ENCODE measurements around the gene XPR1. TPM values are rescaled to one million over a fixed set of nuclear protein-coding genes. Genes with fewer than 3 reads are reported as not detected.

Gene XPR1
- total and polyA plus RNA-seq, 7 donors, result 3.7 to 19.1 (median 11.2) TPM

- Histone ChIP-seq H3K4me3 (no peak overlapping the region), H3K27me3 (ENCODE audit: insufficient read depth in 3 of 3, low read length in 2 of 3) (no peaks in the 10 kb centered on the region), H3K9me3 (no peaks in the 10 kb centered on the region), H3K36me3 (ENCODE audit: insufficient read depth in 1 of 2, low read depth in 1 of 2) (peaks cover 0 to under 1% of the 10 kb centered on the region in 2 donors), H3K4me1 (peaks cover 28% of the 10 kb centered on the region), H3K27ac (no peak overlapping the region)
- 68 to 79% (median 75%) methylated on average over 2 of the region's 2 CpGs for WGBS, 3 donors
- ATAC-seq, result no peak
- intact Hi-C loops (cut with DNase I), result no loop called here
- DNase-seq, result no peak
- TF ChIP-seq, protein P1, sequence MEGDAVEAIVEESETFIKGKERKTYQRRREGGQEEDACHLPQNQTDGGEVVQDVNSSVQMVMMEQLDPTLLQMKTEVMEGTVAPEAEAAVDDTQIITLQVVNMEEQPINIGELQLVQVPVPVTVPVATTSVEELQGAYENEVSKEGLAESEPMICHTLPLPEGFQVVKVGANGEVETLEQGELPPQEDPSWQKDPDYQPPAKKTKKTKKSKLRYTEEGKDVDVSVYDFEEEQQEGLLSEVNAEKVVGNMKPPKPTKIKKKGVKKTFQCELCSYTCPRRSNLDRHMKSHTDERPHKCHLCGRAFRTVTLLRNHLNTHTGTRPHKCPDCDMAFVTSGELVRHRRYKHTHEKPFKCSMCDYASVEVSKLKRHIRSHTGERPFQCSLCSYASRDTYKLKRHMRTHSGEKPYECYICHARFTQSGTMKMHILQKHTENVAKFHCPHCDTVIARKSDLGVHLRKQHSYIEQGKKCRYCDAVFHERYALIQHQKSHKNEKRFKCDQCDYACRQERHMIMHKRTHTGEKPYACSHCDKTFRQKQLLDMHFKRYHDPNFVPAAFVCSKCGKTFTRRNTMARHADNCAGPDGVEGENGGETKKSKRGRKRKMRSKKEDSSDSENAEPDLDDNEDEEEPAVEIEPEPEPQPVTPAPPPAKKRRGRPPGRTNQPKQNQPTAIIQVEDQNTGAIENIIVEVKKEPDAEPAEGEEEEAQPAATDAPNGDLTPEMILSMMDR (IDR thresholded peaks at IDR 0.05), result no peak
Measured at GRCh38 chr1:180793451-180793850, 161.6 kb downstream of the XPR1 start.

GRCh38 chr1:180796897-180797640 lies 165.2 kb downstream of the XPR1 start:
- intact Hi-C loops (cut with DNase I), result no loop called here

GRCh38 chr1:180800945-180801344 lies 169.1 kb downstream of the XPR1 start:
- Histone ChIP-seq H3K4me3 (no peak overlapping the region), H3K36me3 (ENCODE audit: insufficient read depth in 1 of 2, low read depth in 1 of 2) (peaks cover 0 to 14% of the 10 kb centered on the region in 2 donors), H3K27me3 (ENCODE audit: insufficient read depth in 3 of 3, low read length in 2 of 3) (no peaks in the 10 kb centered on the region), H3K9me3 (no peaks in the 10 kb centered on the region), H3K27ac (no peak overlapping the region), H3K4me1 (no peaks in the 10 kb centered on the region)
- TF ChIP-seq, protein P1 (IDR thresholded peaks at IDR 0.05), result no peak
- DNase-seq (no peak), ATAC-seq (no peak)
- WGBS, 3 donors, result 44 to 82% (median 61%) methylated on average over 1 of the region's 1 CpG
- intact Hi-C loops (cut with DNase I), result no loop called here

More at GRCh38 chr1:180796897-180797640, 165.2 kb downstream of the XPR1 start:
- no peaks in the 10 kb centered on the region for H3K36me3 ChIP-seq (ENCODE audit: insufficient read depth in 1 of 2, low read depth in 1 of 2)
- H3K4me3 ChIP-seq, result no peak overlapping the region
- WGBS, 3 donors, result 28 to 49% (median 39%) methylated on average over 1 of the region's 1 CpG
- peaks cover 24% of the 10 kb centered on the region for H3K4me1 ChIP-seq
- H3K27ac ChIP-seq, result no peak overlapping the region
- TF ChIP-seq, protein P1 (IDR thresholded peaks at IDR 0.05), result no peak
- ATAC-seq (no peak), DNase-seq (no peak)
- no peaks in the 10 kb centered on the region for H3K27me3 ChIP-seq (ENCODE audit: insufficient read depth in 3 of 3, low read length in 2 of 3)
- no peaks in the 10 kb centered on the region for H3K9me3 ChIP-seq

DNA sequence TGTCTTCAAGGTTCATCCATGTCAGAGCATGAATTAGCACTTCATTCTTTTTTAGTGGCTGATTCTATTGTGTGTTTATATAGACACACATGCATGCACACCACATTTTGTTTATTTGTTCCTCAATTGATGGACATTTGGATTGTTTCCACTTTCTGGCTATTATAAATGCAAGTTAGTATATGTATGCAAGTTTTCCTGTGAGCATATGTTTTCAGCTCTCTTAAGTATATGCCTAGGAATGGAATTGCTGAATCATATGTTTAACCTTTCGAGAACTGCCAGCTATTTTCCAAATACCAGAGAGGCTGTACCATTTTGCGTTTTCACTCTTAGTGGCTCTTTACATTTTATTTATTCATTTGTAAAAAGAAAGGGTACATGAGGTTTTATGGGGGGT lies 171.0 kb downstream of the XPR1 start:
- H3K27ac ChIP-seq, result no peak overlapping the region
- TF ChIP-seq, protein P1 (IDR thresholded peaks at IDR 0.05), result no peak
- ATAC-seq (no peak), DNase-seq (no peak)
- 97 to 99% (median 99%) methylated on average over 2 of the region's 2 CpGs for WGBS, 3 donors
- intact Hi-C loops (cut with DNase I), result no loop called here
- no peaks in the 10 kb centered on the region for H3K9me3 ChIP-seq
- H3K36me3 ChIP-seq (ENCODE audit: insufficient read depth in 1 of 2, low read depth in 1 of 2), result peaks cover 2 to 33% of the 10 kb centered on the region in 2 donors
- H3K4me3 ChIP-seq, result no peak overlapping the region
- H3K4me1 ChIP-seq, result no peaks in the 10 kb centered on the region
- no peaks in the 10 kb centered on the region for H3K27me3 ChIP-seq (ENCODE audit: insufficient read depth in 3 of 3, low read length in 2 of 3)

GRCh38 chr1:180805316-180805715 lies 173.5 kb downstream of the XPR1 start:
- TF ChIP-seq, protein P1 (IDR thresholded peaks at IDR 0.05), result no peak
- Histone ChIP-seq H3K9me3 (no peaks in the 10 kb centered on the region), H3K27ac (no peak overlapping the region), H3K27me3 (ENCODE audit: insufficient read depth in 3 of 3, low read length in 2 of 3) (no peaks in the 10 kb centered on the region), H3K36me3 (ENCODE audit: insufficient read depth in 1 of 2, low read depth in 1 of 2) (peaks cover 2 to 37% of the 10 kb centered on the region in 2 donors), H3K4me3 (no peak overlapping the region), H3K4me1 (no peaks in the 10 kb centered on the region)
- DNase-seq (no peak), ATAC-seq (no peak)
- intact Hi-C loops (cut with DNase I), result no loop called here

All from psoas muscle (tissue), 8 donors.